GM23248 (cell line): ENCODE data around the gene CCL11. TPM values are rescaled to one million over a fixed set of nuclear protein-coding genes. Genes with fewer than 3 reads are reported as not detected.

Experiments used
- DNase-seq: peaks from one replicate; pipeline ENCODE4 v3.0.0-alpha.2; 2015
- H2AFZ ChIP-seq: fragments of 200-600 bp; sonication (generic); 2 replicates; pipeline ENCODE4 v1.6.1; 2016; ENCODE audit warnings: antibody characterized with exemption
- H3F3A ChIP-seq: fragments of 200-600 bp; sonication (generic); 2 replicates; pipeline ENCODE4 v1.6.1; 2016; ENCODE audit warnings: mild to moderate bottlenecking, antibody characterized with exemption, mixed run types; ENCODE audit not compliant: insufficient read depth
- H3K27ac ChIP-seq: fragments of 200-600 bp; sonication (generic); 2 replicates; pipeline ENCODE4 v1.5.1; 2016; ENCODE audit warnings: mild to moderate bottlenecking
- H3K27me3 ChIP-seq: fragments of 200-600 bp; sonication (generic); replicated peaks from 2 replicates; pipeline ENCODE4 v1.6.1; 2016; ENCODE audit warnings: mild to moderate bottlenecking; ENCODE audit not compliant: insufficient read depth
- H3K36me3 ChIP-seq: fragments of 200-600 bp; sonication (generic); 2 replicates; pipeline ENCODE4 v1.6.1; 2016; ENCODE audit warnings: low read depth, mild to moderate bottlenecking
- H3K4me1 ChIP-seq: fragments of 200-600 bp; sonication (generic); 2 replicates; pipeline ENCODE4 v1.6.1; 2016; ENCODE audit warnings: mild to moderate bottlenecking; ENCODE audit not compliant: insufficient read depth
- H3K4me2 ChIP-seq: fragments of 200-600 bp; sonication (generic); one replicate; pipeline ENCODE4 v1.6.1; 2016; ENCODE audit warnings: mild to moderate bottlenecking; ENCODE audit not compliant: unreplicated experiment
- H3K4me3 ChIP-seq: fragments of 200-600 bp; sonication (generic); 2 replicates; pipeline ENCODE4 v1.5.1; 2016; ENCODE audit warnings: mild to moderate bottlenecking
- H3K79me2 ChIP-seq: fragments of 200-600 bp; sonication (generic); 2 replicates; pipeline ENCODE4 v1.6.1; 2016; ENCODE audit warnings: mild to moderate bottlenecking; ENCODE audit not compliant: insufficient read depth
- H3K9ac ChIP-seq: fragments of 200-600 bp; sonication (generic); 2 replicates; pipeline ENCODE4 v1.6.1; 2016; ENCODE audit warnings: mild to moderate bottlenecking
- H3K9me2 ChIP-seq: fragments of 200-600 bp; sonication (generic); 2 replicates; pipeline ENCODE4 v1.6.1; 2016; ENCODE audit warnings: mixed run types, mild to moderate bottlenecking, moderate library complexity; ENCODE audit not compliant: insufficient read depth
- H3K9me3 ChIP-seq: fragments of 200-600 bp; sonication (generic); one replicate; pipeline ENCODE4 v1.6.1; 2017; ENCODE audit warnings: low read depth
- H4K20me1 ChIP-seq: fragments of 200-600 bp; sonication (generic); 2 replicates; pipeline ENCODE4 v1.6.0; 2016; ENCODE audit not compliant: insufficient read depth
- EZH2 ChIP-seq: fragments of 200-600 bp; sonication (generic); IDR thresholded peaks from 2 replicates; pipeline ENCODE4 v1.6.1; 2018; ENCODE audit warnings: antibody characterized with exemption, mild to moderate bottlenecking; ENCODE audit not compliant: insufficient read depth, poor library complexity, severe bottlenecking
- EZH2phosphoT487 ChIP-seq: fragments of 200-600 bp; sonication (generic); IDR thresholded peaks from 2 replicates; pipeline ENCODE4 v1.6.1; 2018; ENCODE audit warnings: antibody characterized with exemption, moderate library complexity, mild to moderate bottlenecking, low read depth; ENCODE audit not compliant: insufficient read depth
- WGBS, 2 experiments: methylation state at CpG; one replicate each; pipeline ENCODE4 v1.1.6; 2015 to 2017; ENCODE audit warnings: low lambda C conversion rate in 2 of 2, low coverage in 1 of 2; ENCODE audit errors: missing lambda C conversion rate in 2 of 2; 5-methylcytosine and 5-hydroxymethylcytosine counted together
- in situ Hi-C: fragments of 300-500 bp; cut with MboI; formaldehyde crosslinking; loops from 2 replicates; pipeline ENCODE4 v1.15.0; 2020
- polyA plus RNA-seq: library from polyadenylated mRNA; unstranded; fragments of >200 nt; fragmentation: Nextera tagmentation; extraction: Ambion mirVana; gene quantifications from 2 replicates; pipeline ENCODE4 v1.2.1, GENCODE V29; 2016
- total RNA-seq: library from RNA; depleted of rRNA; stranded (reverse); fragments of >200 nt; shearing (Covaris generic); gene quantifications from 2 replicates; pipeline ENCODE4 v1.2.3, GENCODE V29; 2014

CCL11 gene
- total and polyA plus RNA-seq, 2 experiments from 2014 or later: not detected

DNA sequence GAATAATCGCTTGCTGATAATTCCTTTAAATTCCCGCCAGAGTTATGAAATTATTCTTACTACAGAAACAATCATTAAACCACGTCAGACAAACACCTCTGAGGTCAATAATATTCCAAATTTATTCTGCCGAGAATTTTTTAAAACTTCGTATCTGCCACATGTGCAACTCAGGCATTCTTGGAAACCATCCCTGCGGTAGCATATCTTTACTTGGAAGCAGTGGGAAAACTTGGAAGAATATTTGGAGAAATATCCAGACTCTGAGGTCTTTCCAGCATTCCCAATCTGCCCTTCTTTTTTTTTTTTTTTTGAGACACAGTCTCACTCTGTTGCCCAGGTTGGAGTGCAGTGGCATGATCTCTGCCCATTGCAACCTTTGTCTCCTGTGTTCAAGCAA, 2.0 kb upstream of the CCL11 start:
- Histone ChIP-seq H3K9me2 (no peaks in the 10 kb centered on the region), H3F3A (no peaks in the 10 kb centered on the region), H3K79me2 (no peaks in the 10 kb centered on the region), H3K36me3 (no peaks in the 10 kb centered on the region; the same call in 1 of the 2 replicates), H3K27me3 (peaks cover 27% of the 10 kb centered on the region), H3K4me1 (peaks cover 7% of the 10 kb centered on the region; the same call in 1 of the 2 replicates), H3K9me3 (no peaks in the 10 kb centered on the region), H4K20me1 (no peaks in the 10 kb centered on the region), H3K4me2 (no peak overlapping the region), H3K27ac (no peak overlapping the region), H3K4me3 (no peak overlapping the region), H2AFZ (no peak overlapping the region), H3K9ac (no peak overlapping the region)
- in situ Hi-C loops: no loop called here
- no peak for DNase-seq
- 29 to 32% methylated on average over 6 of the region's 6 CpGs for WGBS, 2 experiments
- TF ChIP-seq EZH2phosphoT487: no peak
- no peak for TF ChIP-seq EZH2

DNA sequence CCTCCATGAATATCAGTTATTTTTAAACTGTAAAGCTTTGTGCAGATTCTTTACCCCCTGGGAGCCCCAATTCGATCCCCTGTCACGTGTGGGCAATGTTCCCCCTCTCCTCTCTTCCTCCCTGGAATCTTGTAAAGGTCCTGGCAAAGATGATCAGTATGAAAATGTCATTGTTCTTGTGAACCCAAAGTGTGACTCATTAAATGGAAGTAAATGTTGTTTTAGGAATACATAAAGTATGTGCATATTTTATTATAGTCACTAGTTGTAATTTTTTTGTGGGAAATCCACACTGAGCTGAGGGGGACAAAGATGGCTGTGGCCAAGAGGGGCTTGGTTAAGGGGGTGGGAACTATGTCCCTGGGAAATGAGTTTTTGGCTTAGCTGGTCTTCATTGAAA, 2.3 kb downstream of the CCL11 start:
- H2AFZ ChIP-seq: no peak overlapping the region
- H3K4me1 ChIP-seq: peaks cover 7% of the 10 kb centered on the region; the same call in 1 of the 2 replicates
- H3K9me2 ChIP-seq: no peaks in the 10 kb centered on the region
- peak overlapping the region; percentile 35 for H3K4me2 ChIP-seq
- no peaks in the 10 kb centered on the region for H3K36me3 ChIP-seq
- 3% methylated on average over 2 of the region's 2 CpGs for WGBS, 2 experiments
- no peak overlapping the region for H3K4me3 ChIP-seq
- in situ Hi-C loops: no loop called here
- H3K27me3 ChIP-seq: peaks cover 18% of the 10 kb centered on the region
- H3K9me3 ChIP-seq: no peaks in the 10 kb centered on the region
- DNase-seq: peak; percentile 28
- no peak overlapping the region for H3K27ac ChIP-seq
- H4K20me1 ChIP-seq: no peaks in the 10 kb centered on the region
- no peak overlapping the region for H3K9ac ChIP-seq
- no peaks in the 10 kb centered on the region for H3F3A ChIP-seq
- no peaks in the 10 kb centered on the region for H3K79me2 ChIP-seq
- TF ChIP-seq EZH2phosphoT487: no peak
- TF ChIP-seq EZH2: no peak

DNA sequence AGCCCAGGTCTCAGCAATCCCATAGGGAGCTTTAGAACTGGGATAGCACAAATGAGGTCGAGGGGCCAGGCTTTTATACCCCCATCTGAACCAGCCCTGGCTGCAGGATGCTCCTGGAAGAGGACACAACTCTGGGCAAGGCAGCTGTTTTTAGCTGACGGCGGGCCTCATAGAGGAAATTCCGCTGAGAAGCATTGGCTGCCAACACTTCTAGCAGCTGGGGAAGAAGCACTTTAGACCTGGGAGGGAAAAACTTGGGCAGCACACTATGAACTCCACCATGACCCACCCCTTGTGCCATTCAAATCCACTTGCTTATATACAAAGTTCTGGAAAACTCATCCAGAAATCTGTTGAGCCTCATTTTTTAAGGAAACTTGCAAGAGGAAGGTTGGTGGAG, 5.0 kb downstream of the CCL11 start:
- no peak overlapping the region for H3K27ac ChIP-seq
- H3K4me2 ChIP-seq: no peak overlapping the region
- H3K4me1 ChIP-seq: peaks cover 7% of the 10 kb centered on the region; the same call in 1 of the 2 replicates
- no peak overlapping the region for H2AFZ ChIP-seq
- H3K9me2 ChIP-seq: no peaks in the 10 kb centered on the region
- H3K79me2 ChIP-seq: no peaks in the 10 kb centered on the region
- TF ChIP-seq EZH2phosphoT487 (no peak), EZH2 (no peak)
- in situ Hi-C loops: no loop called here
- H3K4me3 ChIP-seq: no peak overlapping the region
- no peaks in the 10 kb centered on the region for H3K9me3 ChIP-seq
- no peaks in the 10 kb centered on the region for H3K36me3 ChIP-seq
- no peaks in the 10 kb centered on the region; the same call in 1 of the 2 replicates for H3K27me3 ChIP-seq
- no peaks in the 10 kb centered on the region for H4K20me1 ChIP-seq
- 67 to 72% methylated on average over 4 of the region's 4 CpGs for WGBS, 2 experiments
- DNase-seq: no peak
- no peaks in the 10 kb centered on the region for H3F3A ChIP-seq
- no peak overlapping the region for H3K9ac ChIP-seq

DNA sequence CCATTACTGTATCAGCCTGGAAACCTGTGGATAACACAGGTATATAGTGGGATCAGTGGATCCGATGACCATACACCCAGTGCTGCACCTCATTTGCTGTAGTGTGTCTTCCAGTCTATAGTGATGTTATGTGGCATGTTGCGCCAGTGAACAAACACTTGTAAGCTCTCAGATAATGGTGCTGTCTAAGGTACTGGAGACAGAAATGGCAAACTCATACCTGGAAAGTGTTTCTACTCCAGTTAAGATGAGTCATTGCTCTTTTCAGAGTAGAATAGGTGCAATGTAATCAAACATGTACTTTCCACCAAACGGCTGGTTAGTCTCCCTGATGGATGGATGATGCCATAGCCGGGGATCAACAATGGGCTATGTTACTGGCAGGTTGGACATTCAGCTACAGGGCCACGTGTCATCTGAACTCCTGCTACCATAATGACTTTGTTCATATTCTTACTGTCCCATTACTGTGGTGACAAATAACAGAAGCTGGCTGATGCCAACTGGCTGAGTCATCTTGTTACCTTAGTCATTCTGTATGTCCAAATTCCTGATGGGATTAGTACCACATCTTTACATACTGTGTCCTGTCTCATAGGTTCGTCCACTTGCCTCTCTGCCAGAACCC, 6.3 kb downstream of the CCL11 start:
- H3K4me3 ChIP-seq: no peak overlapping the region
- 72 to 84% methylated on average over 6 of the region's 6 CpGs for WGBS, 2 experiments
- TF ChIP-seq EZH2phosphoT487: no peak
- TF ChIP-seq EZH2: no peak
- no peaks in the 10 kb centered on the region for H3F3A ChIP-seq
- no peak overlapping the region for H3K9ac ChIP-seq
- no peaks in the 10 kb centered on the region for H3K79me2 ChIP-seq
- H3K27me3 ChIP-seq: no peaks in the 10 kb centered on the region
- peak; percentile 29 for DNase-seq
- no peak overlapping the region for H3K4me2 ChIP-seq
- H3K36me3 ChIP-seq: no peaks in the 10 kb centered on the region
- H3K9me3 ChIP-seq: no peaks in the 10 kb centered on the region
- H3K4me1 ChIP-seq: peaks cover 7% of the 10 kb centered on the region; the same call in 1 of the 2 replicates
- H3K27ac ChIP-seq: no peak overlapping the region
- in situ Hi-C loops: no loop called here
- H3K9me2 ChIP-seq: no peaks in the 10 kb centered on the region
- no peak overlapping the region for H2AFZ ChIP-seq
- no peaks in the 10 kb centered on the region for H4K20me1 ChIP-seq

DNA sequence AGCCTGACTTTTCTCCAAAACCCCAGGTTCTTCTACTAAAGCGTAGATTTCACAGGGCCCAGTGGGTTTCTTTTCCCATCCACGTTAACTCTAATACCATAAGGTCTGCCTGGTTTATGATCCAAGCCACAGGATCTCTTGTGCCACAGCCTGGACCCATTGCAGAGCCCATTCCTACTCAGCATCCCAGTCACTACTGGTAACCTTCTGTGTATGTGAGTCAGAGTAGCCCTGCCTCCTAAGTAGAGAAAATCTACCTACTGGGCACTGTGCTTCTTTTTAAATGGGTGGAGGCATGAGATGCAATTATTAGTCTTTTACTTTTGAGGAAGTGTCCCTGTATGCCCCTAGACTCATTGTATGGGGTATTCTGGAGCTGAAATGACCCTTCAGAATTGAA, 13.5 kb downstream of the CCL11 start:
- Histone ChIP-seq H3K4me3 (no peak overlapping the region), H3K4me2 (no peak overlapping the region), H3K9me2 (no peaks in the 10 kb centered on the region), H2AFZ (no peak overlapping the region), H3K9ac (no peak overlapping the region), H3K36me3 (no peaks in the 10 kb centered on the region), H3K4me1 (peaks cover 38% of the 10 kb centered on the region), H3K27ac (no peak overlapping the region), H3K79me2 (no peaks in the 10 kb centered on the region), H3K9me3 (no peaks in the 10 kb centered on the region), H3F3A (peaks cover 30% of the 10 kb centered on the region), H4K20me1 (no peaks in the 10 kb centered on the region), H3K27me3 (no peaks in the 10 kb centered on the region)
- 78 to 80% methylated on average over 2 of the region's 2 CpGs for WGBS, 2 experiments
- peak; percentile 47 for DNase-seq
- no peak for TF ChIP-seq EZH2
- TF ChIP-seq EZH2phosphoT487: no peak
- in situ Hi-C loops: no loop called here
